ENCODE measurements around the gene LAMA5.

Gene LAMA5

DNA sequence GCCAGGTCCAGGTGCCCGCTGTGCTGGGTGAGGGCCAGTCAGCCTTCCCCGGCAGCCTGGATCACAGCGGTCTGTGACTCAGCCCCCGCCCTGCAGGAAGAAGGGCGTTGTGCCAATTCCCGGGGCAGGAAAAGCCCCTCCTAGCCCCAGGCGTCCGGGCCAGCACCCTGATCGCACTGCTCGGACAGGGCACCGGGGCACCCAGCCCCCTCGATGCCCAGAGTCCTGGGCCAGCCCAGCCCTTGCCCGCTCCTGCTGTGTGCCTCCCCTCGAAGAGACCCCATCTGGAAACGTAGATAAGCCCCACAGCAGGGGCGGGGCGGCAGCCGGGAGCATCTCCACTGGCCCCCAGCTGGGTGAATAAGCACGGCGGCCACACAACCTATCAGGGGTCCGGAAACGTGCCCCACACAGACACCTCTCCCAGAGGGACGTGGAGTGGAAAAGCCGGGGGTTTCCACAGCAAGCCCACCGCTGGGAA, 9.9 kb downstream of the LAMA5 start:
- Histone ChIP-seq H3K4me2 (no peak overlapping the region), H3K27ac (no peak overlapping the region), H3K36me3 (ENCODE audit: insufficient read depth) (no peaks in the 10 kb centered on the region), H3K4me1 (ENCODE audit: low read depth, poor library complexity, severe bottlenecking) (no peaks in the 10 kb centered on the region), H3K4me3 (IDR thresholded peaks at IDR 0.05; ENCODE audit: insufficient read depth, low read depth, low read length) (no peak overlapping the region), H3K9ac (no peak overlapping the region), H3K79me2 (ENCODE audit: insufficient read depth, low read depth) (no peaks in the 10 kb centered on the region), H2AFZ (ENCODE audit: low read depth) (no peak overlapping the region), H4K20me1 (ENCODE audit: insufficient read depth) (no peaks in the 10 kb centered on the region), H3K27me3 (ENCODE audit: insufficient read depth, low read depth) (no peaks in the 10 kb centered on the region)
- TF ChIP-seq, protein P1, sequence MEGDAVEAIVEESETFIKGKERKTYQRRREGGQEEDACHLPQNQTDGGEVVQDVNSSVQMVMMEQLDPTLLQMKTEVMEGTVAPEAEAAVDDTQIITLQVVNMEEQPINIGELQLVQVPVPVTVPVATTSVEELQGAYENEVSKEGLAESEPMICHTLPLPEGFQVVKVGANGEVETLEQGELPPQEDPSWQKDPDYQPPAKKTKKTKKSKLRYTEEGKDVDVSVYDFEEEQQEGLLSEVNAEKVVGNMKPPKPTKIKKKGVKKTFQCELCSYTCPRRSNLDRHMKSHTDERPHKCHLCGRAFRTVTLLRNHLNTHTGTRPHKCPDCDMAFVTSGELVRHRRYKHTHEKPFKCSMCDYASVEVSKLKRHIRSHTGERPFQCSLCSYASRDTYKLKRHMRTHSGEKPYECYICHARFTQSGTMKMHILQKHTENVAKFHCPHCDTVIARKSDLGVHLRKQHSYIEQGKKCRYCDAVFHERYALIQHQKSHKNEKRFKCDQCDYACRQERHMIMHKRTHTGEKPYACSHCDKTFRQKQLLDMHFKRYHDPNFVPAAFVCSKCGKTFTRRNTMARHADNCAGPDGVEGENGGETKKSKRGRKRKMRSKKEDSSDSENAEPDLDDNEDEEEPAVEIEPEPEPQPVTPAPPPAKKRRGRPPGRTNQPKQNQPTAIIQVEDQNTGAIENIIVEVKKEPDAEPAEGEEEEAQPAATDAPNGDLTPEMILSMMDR (conservative IDR thresholded peaks at IDR 0.05; ENCODE audit: low read depth, low read length) = no peak

DNA sequence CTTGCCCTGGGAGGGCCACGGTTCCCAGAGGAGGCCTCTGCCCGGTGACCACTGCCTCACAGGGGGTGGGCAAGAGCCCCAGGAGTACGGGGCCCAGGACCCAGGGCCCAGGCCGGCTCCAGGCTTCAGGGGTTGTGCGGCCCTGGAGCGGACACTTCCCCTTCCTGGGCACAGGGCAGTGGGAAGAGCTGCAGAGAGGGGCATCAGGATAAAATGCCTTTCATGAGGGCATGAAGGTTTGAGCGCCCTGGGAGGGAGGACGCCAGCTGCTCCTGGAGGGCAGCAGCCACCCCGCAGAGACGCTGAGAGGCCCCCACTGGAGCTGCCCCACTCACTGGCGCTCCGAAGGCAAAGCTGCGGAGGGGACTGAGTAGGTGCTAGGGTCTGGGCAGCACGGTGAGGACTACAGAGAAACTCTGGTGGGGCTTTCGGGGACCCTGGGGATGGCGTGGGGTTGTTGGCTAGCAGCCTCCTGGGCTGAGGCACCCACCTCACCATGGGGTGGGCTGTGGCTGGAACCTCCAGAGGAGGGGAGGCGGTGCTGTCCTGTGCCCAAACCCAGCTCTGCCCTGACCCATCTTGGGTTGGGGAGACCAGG, 10.4 kb downstream of the LAMA5 start:
- no peak overlapping the region for H3K4me3 ChIP-seq (IDR thresholded peaks at IDR 0.05; ENCODE audit: insufficient read depth, low read depth, low read length)
- H3K4me2 ChIP-seq = no peak overlapping the region
- H3K36me3 ChIP-seq (ENCODE audit: insufficient read depth) = no peaks in the 10 kb centered on the region
- TF ChIP-seq, protein P1 (conservative IDR thresholded peaks at IDR 0.05; ENCODE audit: low read depth, low read length) = no peak
- H3K9ac ChIP-seq = no peak overlapping the region
- no peak overlapping the region for H2AFZ ChIP-seq (ENCODE audit: low read depth)
- H4K20me1 ChIP-seq (ENCODE audit: insufficient read depth) = no peaks in the 10 kb centered on the region
- no peaks in the 10 kb centered on the region for H3K27me3 ChIP-seq (ENCODE audit: insufficient read depth, low read depth)
- no peaks in the 10 kb centered on the region for H3K79me2 ChIP-seq (ENCODE audit: insufficient read depth, low read depth)
- H3K27ac ChIP-seq = no peak overlapping the region
- no peaks in the 10 kb centered on the region for H3K4me1 ChIP-seq (ENCODE audit: low read depth, poor library complexity, severe bottlenecking)

GRCh38 chr20:62355878-62356588, 11.1 kb downstream of the LAMA5 start:
- no peaks in the 10 kb centered on the region for H3K36me3 ChIP-seq (ENCODE audit: insufficient read depth)
- H3K4me3 ChIP-seq (IDR thresholded peaks at IDR 0.05; ENCODE audit: insufficient read depth, low read depth, low read length) = no peak overlapping the region
- H3K9ac ChIP-seq = no peak overlapping the region
- TF ChIP-seq, protein P1 (conservative IDR thresholded peaks at IDR 0.05; ENCODE audit: low read depth, low read length) = no peak
- no peak overlapping the region for H2AFZ ChIP-seq (ENCODE audit: low read depth)
- H4K20me1 ChIP-seq (ENCODE audit: insufficient read depth) = no peaks in the 10 kb centered on the region
- H3K27ac ChIP-seq = no peak overlapping the region
- no peak overlapping the region for H3K4me2 ChIP-seq
- no peaks in the 10 kb centered on the region for H3K4me1 ChIP-seq (ENCODE audit: low read depth, poor library complexity, severe bottlenecking)
- no peaks in the 10 kb centered on the region for H3K27me3 ChIP-seq (ENCODE audit: insufficient read depth, low read depth)
- H3K79me2 ChIP-seq (ENCODE audit: insufficient read depth, low read depth) = no peaks in the 10 kb centered on the region

- H3K4me3 ChIP-seq (IDR thresholded peaks at IDR 0.05; ENCODE audit: insufficient read depth, low read depth, low read length) = no peak overlapping the region
- no peaks in the 10 kb centered on the region for H3K27me3 ChIP-seq (ENCODE audit: insufficient read depth, low read depth)
- H3K79me2 ChIP-seq (ENCODE audit: insufficient read depth, low read depth) = no peaks in the 10 kb centered on the region
- H2AFZ ChIP-seq (ENCODE audit: low read depth) = no peak overlapping the region
- H3K9ac ChIP-seq = no peak overlapping the region
- H3K36me3 ChIP-seq (ENCODE audit: insufficient read depth) = no peaks in the 10 kb centered on the region
- H3K4me2 ChIP-seq = no peak overlapping the region
- no peaks in the 10 kb centered on the region for H4K20me1 ChIP-seq (ENCODE audit: insufficient read depth)
- TF ChIP-seq, protein P1 (conservative IDR thresholded peaks at IDR 0.05; ENCODE audit: low read depth, low read length) = no peak
- no peaks in the 10 kb centered on the region for H3K4me1 ChIP-seq (ENCODE audit: low read depth, poor library complexity, severe bottlenecking)
- H3K27ac ChIP-seq = no peak overlapping the region
These were observed 11.6 kb downstream of the LAMA5 start for GRCh38 chr20:62355516-62355877.
